ENCODE data around the gene NBEAL1.

- TF ChIP-seq CTCF (tag by site-specific recombination; IDR thresholded peaks at IDR 0.05) (no peak), ZNF112 (tag by site-specific recombination; IDR thresholded peaks at IDR 0.05) (no peak), ZNF704 (tag by site-specific recombination; IDR thresholded peaks at IDR 0.05) (no peak), ZNF350 (tag by site-specific recombination; IDR thresholded peaks at IDR 0.05) (no peak), ZNF513 (tag by site-specific recombination; IDR thresholded peaks at IDR 0.05) (no peak), ZNF174 (tag by site-specific recombination; IDR thresholded peaks at IDR 0.05) (no peak)
These were observed 238.1 kb downstream of the NBEAL1 start for GRCh38 chr2:203252818-203253217.
